ENCODE measurements around the gene CGN. TPM values are rescaled to one million over a fixed set of nuclear protein-coding genes. Genes with fewer than 3 reads are reported as not detected.

The CGN gene
- total and polyA plus RNA-seq, 2 of the 13 experiments (the other 11 are each of a cell fraction or from before 2014, with no cell fraction given): 0.75 to 0.81 TPM

GRCh38 chr1:151510957-151511635, at the start of gene CGN (continued):
- TF ChIP-seq ZNF407 (CRISPR knock-in tag; IDR thresholded peaks at IDR 0.05; ENCODE audit: not compliant biosample characterization) (no peak), ARID3A (IDR thresholded peaks at IDR 0.05; ENCODE audit: low read depth, low read length) (no peak), CENPBD1 (CRISPR knock-in tag; IDR thresholded peaks at IDR 0.05; ENCODE audit: borderline replicate concordance, low read depth) (no peak), JDP2 (CRISPR knock-in tag; IDR thresholded peaks at IDR 0.05; ENCODE audit: borderline replicate concordance) (no peak), ZNF263 (CRISPR knock-in tag; IDR thresholded peaks at IDR 0.05) (no peak), FOXK1 (CRISPR knock-in tag; IDR thresholded peaks at IDR 0.05; ENCODE audit: borderline replicate concordance, low read depth) (no peak), MIER3 (CRISPR knock-in tag; IDR thresholded peaks at IDR 0.05; ENCODE audit: borderline replicate concordance) (0 out of 2 replicates have a peak, but pooled peaks have one; percentile 33), CAMTA2 (CRISPR knock-in tag; IDR thresholded peaks at IDR 0.05; ENCODE audit: borderline replicate concordance) (no peak), RXRB (CRISPR knock-in tag; IDR thresholded peaks at IDR 0.05; ENCODE audit: borderline replicate concordance) (peak; percentile 12; the same call in 1 of the 2 replicates), ARHGAP35 (CRISPR knock-in tag; IDR thresholded peaks at IDR 0.05; ENCODE audit: borderline replicate concordance) (no peak)
